ENCODE data around the gene USO1.

GRCh38 chr4:75817901-75818300 is 93.5 kb downstream of the USO1 start:
- TF ChIP-seq CTCF (IDR thresholded peaks at IDR 0.05; ENCODE audit: extremely low read depth in 1 of 2, insufficient read depth in 1 of 2, low read depth in 1 of 2, low read length in 2 of 2): no peak
- TF ChIP-seq POLR2A (IDR thresholded peaks at IDR 0.05; ENCODE audit: low read depth, low read length): no peak
- no peak for TF ChIP-seq POLR2AphosphoS5 (IDR thresholded peaks at IDR 0.05; ENCODE audit: insufficient read depth, low read depth, low read length)
- no peak for TF ChIP-seq EZH2 (IDR thresholded peaks at IDR 0.05; ENCODE audit: borderline replicate concordance, low read depth, low read length, severe bottlenecking)
